CD4-positive, alpha-beta T cell treated with Interleukin-6 at 100 ng/mL for 8 hours (primary cell): ENCODE data around the gene USP12.
"Not testable (repeated sequence)": the region's sequence is repeated elsewhere in the genome, so short reads cannot be mapped to it uniquely, and the experiment has no call there.

Source experiments
- DNase-seq: peaks from one replicate; pipeline ENCODE4 v3.0.0-alpha.2; 2020; ENCODE audit warnings: mixed read lengths, low spot score

USP12 gene

GRCh38 chr13:27151798-27152599, 19.6 kb downstream of the USP12 start:
- no peak for DNase-seq

- DNase-seq: no peak
Observed at GRCh38 chr13:27149702-27150101, 21.9 kb downstream of the USP12 start.

- no peak for DNase-seq
Observed at GRCh38 chr13:27148900-27149299, 22.7 kb downstream of the USP12 start.

GRCh38 chr13:27147530-27148170, 24.0 kb downstream of the USP12 start:
- DNase-seq: peak; percentile 21

- DNase-seq: no peak
Observed at GRCh38 chr13:27141746-27142145, 29.9 kb downstream of the USP12 start.

- not testable (repeated sequence) for DNase-seq
Observed at GRCh38 chr13:27141159-27141558, 30.5 kb downstream of the USP12 start.

- no peak for DNase-seq
Observed at GRCh38 chr13:27140060-27140459, 31.6 kb downstream of the USP12 start.

GRCh38 chr13:27139565-27139964, 32.0 kb downstream of the USP12 start:
- no peak for DNase-seq

- DNase-seq: no peak
Observed at GRCh38 chr13:27138457-27139093, 33.0 kb downstream of the USP12 start.

- DNase-seq: no peak
Observed at GRCh38 chr13:27137759-27138158, 33.9 kb downstream of the USP12 start.

GRCh38 chr13:27135023-27135422, 36.6 kb downstream of the USP12 start:
- DNase-seq: no peak

GRCh38 chr13:27133889-27134288, 37.7 kb downstream of the USP12 start:
- no peak for DNase-seq

- DNase-seq: no peak
Observed at GRCh38 chr13:27132538-27132937, 39.1 kb downstream of the USP12 start.

- no peak for DNase-seq
Observed at GRCh38 chr13:27131906-27132305, 39.7 kb downstream of the USP12 start.

GRCh38 chr13:27130979-27131623, 40.5 kb downstream of the USP12 start:
- DNase-seq: peak; percentile 75

- DNase-seq: no peak
Observed at GRCh38 chr13:27130223-27130978, 41.2 kb downstream of the USP12 start.

GRCh38 chr13:27128825-27129627, 42.6 kb downstream of the USP12 start:
- DNase-seq: no peak

GRCh38 chr13:27126859-27127258, 44.8 kb downstream of the USP12 start:
- DNase-seq: no peak

GRCh38 chr13:27125357-27126282, 46.0 kb downstream of the USP12 start:
- no peak for DNase-seq

- no peak for DNase-seq
Observed at GRCh38 chr13:27124571-27124970, 47.0 kb downstream of the USP12 start.
